GM21447 (cell line): ENCODE results near the gene PIK3CG.
"Not testable (repeated sequence)": the region's sequence is repeated elsewhere in the genome, so short reads cannot be mapped to it uniquely, and the experiment has no call there.

Source experiments
- ATAC-seq: cut with Tn5 transposase; IDR thresholded peaks from one replicate; pipeline ENCODE4 v1.9.1; 2021; ENCODE audit not compliant: unreplicated experiment

PIK3CG gene

GRCh38 chr7:106936236-106936635 is 71.2 kb downstream of the PIK3CG start:
- ATAC-seq: no peak

DNA sequence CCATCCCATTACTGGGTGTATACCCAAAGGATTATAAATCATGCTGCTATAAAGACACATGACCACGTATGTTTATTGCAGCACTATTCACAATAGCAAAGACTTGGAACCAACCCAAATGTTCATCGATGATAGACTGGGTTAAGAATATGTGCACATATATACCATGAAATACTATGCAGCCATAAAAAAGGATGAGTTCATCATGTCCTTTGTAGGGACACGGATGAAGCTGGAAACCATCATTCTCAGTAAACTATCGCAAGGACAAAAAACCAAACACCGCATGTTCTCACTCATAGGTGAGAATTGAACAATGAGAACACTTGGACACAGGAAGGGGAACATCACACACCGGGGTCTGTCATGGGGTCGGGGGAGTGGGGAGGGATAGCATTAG is 73.0 kb downstream of the PIK3CG start:
- ATAC-seq: not testable (repeated sequence)

GRCh38 chr7:106938803-106939202 is 73.7 kb downstream of the PIK3CG start:
- ATAC-seq: no peak

DNA sequence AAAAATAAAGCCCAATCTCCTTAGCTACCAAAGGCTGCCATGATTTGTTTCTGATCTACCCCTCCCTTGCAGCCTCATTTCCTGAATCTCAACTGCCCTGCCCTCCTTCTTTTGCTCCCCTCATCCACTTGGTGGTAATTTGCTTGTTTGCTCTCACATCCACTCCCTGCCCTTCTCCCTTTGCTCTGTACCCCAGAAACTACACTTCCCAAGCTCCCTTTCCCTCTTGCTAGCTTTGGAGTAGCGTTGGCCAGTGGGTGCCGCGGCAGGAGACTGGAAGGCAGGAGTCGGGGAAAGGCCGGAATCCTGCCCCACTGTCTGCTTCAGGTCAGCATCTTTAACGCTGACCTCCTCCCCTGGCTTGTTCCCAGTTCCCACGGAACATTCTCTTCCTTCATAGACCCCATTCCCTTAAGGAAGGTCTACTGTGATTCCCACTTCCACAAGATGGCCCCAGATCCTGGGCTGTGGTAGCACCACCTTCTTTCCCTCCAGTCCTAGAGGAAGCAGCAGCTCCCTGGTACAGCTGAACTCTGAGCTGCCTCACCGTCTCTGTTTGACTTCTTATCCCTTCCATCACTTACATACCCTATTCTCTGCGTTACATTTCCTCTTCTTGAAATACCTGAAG is 79.1 kb downstream of the PIK3CG start:
- ATAC-seq: no peak

- no peak for ATAC-seq
Measured at GRCh38 chr7:106947244-106947728, 82.2 kb downstream of the PIK3CG start.

DNA sequence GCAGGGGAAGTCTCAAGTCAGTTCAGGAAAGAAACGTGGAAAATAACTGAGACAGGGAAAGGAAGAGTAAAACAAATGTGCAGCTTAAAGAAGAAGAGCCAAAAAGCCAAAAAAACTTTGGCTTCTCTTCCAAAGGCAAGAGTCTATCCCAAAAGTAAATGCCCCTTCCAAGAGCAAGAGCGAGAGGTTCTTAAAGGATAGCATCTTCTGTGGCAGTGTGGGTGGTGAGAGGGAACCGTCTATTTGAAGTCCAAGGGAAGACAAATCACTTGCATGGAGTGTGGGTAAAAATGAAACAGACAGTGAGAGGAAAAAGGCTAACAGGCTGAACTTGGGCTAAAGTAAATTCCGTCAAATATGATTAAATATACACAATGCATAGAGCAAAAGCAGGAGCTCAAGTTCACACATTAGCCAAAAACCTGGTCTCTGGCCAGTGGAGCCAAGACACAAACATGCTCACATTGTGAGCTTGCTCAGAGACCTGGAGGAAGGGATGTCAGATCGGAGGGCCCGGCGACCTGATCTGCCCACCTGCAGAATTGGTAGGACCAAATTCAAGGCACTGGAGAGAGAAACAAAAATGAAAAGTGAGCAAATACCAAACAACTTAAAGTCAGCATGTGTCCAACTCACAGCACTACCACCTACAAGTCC is 87.0 kb downstream of the PIK3CG start:
- ATAC-seq: no peak

- ATAC-seq: no peak
Measured at GRCh38 chr7:106952658-106953231, 87.7 kb downstream of the PIK3CG start.

DNA sequence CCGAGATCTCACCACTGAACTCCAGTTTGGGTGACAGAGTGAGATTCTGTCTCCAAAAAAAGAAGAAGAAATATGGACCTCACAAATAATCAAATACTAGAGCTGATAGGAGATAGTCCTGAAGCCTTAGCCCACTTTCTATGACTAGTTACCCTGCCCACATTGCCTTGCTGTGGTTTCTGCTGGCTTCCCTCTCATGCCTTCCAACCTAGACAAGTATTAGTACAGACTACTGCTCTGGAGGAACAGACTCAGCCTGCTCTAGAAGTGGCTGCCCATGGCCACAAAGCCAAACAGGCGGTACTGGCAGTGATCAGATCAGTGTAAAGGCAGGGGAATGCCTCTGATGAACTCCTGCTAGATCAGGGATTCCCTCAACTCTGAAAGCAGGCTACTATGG is 89.8 kb downstream of the PIK3CG start:
- no peak for ATAC-seq

GRCh38 chr7:106955857-106956256 is 90.8 kb downstream of the PIK3CG start:
- ATAC-seq: not testable (repeated sequence)
